HepG2 (cell line): ENCODE results near the gene PRELID1. TPM values are rescaled to one million over a fixed set of nuclear protein-coding genes. Genes with fewer than 3 reads are reported as not detected.
A peak's percentile ranks its signal among the peaks of the same experiment; 100 is the strongest.

ENCODE experiments used
- ATAC-seq: fragments of 200-7000 bp; cut with Tn5 transposase; 3 replicates; pipeline ENCODE4 v1.9.1; 2020; ENCODE audit warnings: mild to moderate bottlenecking, moderate library complexity
- BruUV-seq: library from RNA; stranded (reverse); fragments of 400-500 nt; replicated peaks from 2 replicates; lab custom pipeline; 2021; lab: Mats Ljungman, UMichigan
- CTCF ChIA-PET: fragments of 300-600 bp; formaldehyde crosslinking; extraction: SDS; loops from one replicate; lab custom pipeline; 2021; ENCODE audit warnings: low total read pairs, inconsistent platforms, low intra/inter-chr PET ratio; lab: Yijun Ruan, JAX
- POLR2A ChIA-PET: fragments of 350-600 bp; sonication (Branson Sonifier 250); formaldehyde crosslinking; loops from one replicate; lab custom pipeline; 2020; ENCODE audit warnings: antibody characterized with exemption, inconsistent platforms; lab: Yijun Ruan, JAX
- DNase-seq: peaks from one replicate; pipeline ENCODE4 v3.0.0-alpha.2; 2015; ENCODE audit warnings: low spot score
- FAIRE-seq: peaks from 3 replicates; lab custom pipeline; 2011; peaks lifted over from hg19 to GRCh38; lab: Jason Lieb, UNC
- H2AFZ ChIP-seq: one replicate; pipeline ENCODE4 v1.6.1; 2011; ENCODE audit warnings: low read length, inconsistent platforms
- H3K27ac ChIP-seq: fragments of 300-600 bp; 3 replicates; pipeline ENCODE4 v1.8.0; 2011; ENCODE audit warnings: mixed run types, mild to moderate bottlenecking, mixed read lengths, low read length, inconsistent platforms; ENCODE audit not compliant: insufficient read depth; ENCODE audit errors: extremely low read length
- H3K27me3 ChIP-seq, 2 experiments: fragments of 200-600 bp in 1 of 2; 2 replicates in 1 of 2; 3 replicates in 1 of 2; pipeline versions ENCODE4 v1.6.0 to v1.8.0; 2011; ENCODE audit warnings: low read length in 2 of 2, mild to moderate bottlenecking in 2 of 2, moderate library complexity in 2 of 2, inconsistent platforms in 1 of 2; ENCODE audit not compliant: insufficient read depth in 2 of 2, control insufficient read depth in 1 of 2
- H3K36me3 ChIP-seq, 2 experiments: fragments of 200-600 bp in 1 of 2; replicated peaks in 1 of 2; 2 replicates in 1 of 2; 3 replicates in 1 of 2; pipeline versions ENCODE4 v1.5.1 to v1.8.0; 2011; ENCODE audit warnings: low read length in 2 of 2, inconsistent platforms in 1 of 2; ENCODE audit not compliant: insufficient read depth in 2 of 2, control insufficient read depth in 1 of 2
- H3K4me1 ChIP-seq: 2 replicates; pipeline ENCODE4 v1.5.1; 2012; ENCODE audit warnings: low read length, inconsistent platforms; ENCODE audit not compliant: insufficient read depth
- H3K4me2 ChIP-seq: 2 replicates; pipeline ENCODE4 v1.6.0; 2011; ENCODE audit warnings: low read depth, low read length, inconsistent platforms
- H3K4me3 ChIP-seq, 3 experiments: fragments of 200-600 bp in 1 of 3; sonication (generic), shearing (Covaris generic) in 1 of 3; replicated peaks in 1 of 3; 2 replicates each; pipeline ENCODE4 v1.5.1; 2011 to 2016; ENCODE audit warnings: low read length in 3 of 3, inconsistent platforms in 2 of 3, low read depth in 2 of 3, mild to moderate bottlenecking in 2 of 3, control low read depth in 1 of 3, mixed read lengths in 1 of 3; ENCODE audit not compliant: insufficient read depth in 1 of 3
- H3K79me2 ChIP-seq: one replicate; pipeline ENCODE4 v1.6.1; 2011; ENCODE audit warnings: low read length, inconsistent platforms; ENCODE audit not compliant: insufficient read depth
- H3K9ac ChIP-seq: 2 replicates; pipeline ENCODE4 v1.6.0; 2011; ENCODE audit warnings: mild to moderate bottlenecking, low read depth, low read length, inconsistent platforms; ENCODE audit not compliant: insufficient read depth
- H3K9me3 ChIP-seq: 2 replicates; pipeline ENCODE4 v1.5.1; 2012; ENCODE audit warnings: mild to moderate bottlenecking, low read length
- H4K20me1 ChIP-seq: 2 replicates; pipeline ENCODE4 v1.6.0; 2011; ENCODE audit warnings: inconsistent platforms, mild to moderate bottlenecking, low read length, moderate library complexity; ENCODE audit not compliant: insufficient read depth
- CREM ChIP-seq, 2 experiments: sonication (generic) in 1 of 2; formaldehyde crosslinking in 1 of 2; IDR thresholded peaks; 2 replicates each; pipeline versions ENCODE4 v1.4.0 to v1.6.1; 2016 to 2020; ENCODE audit warnings: antibody characterized with exemption in 1 of 2, mild to moderate bottlenecking in 1 of 2, missing genetic modification reagents in 1 of 2
- ESRRA ChIP-seq: sonication (generic); formaldehyde crosslinking; IDR thresholded peaks from 2 replicates; pipeline ENCODE4 v1.5.1; 2020; ENCODE audit warnings: mild to moderate bottlenecking, low read depth, missing genetic modification reagents
- ETV5 ChIP-seq: IDR thresholded peaks from 2 replicates; pipeline ENCODE4 v1.6.1; 2018; ENCODE audit warnings: missing biosample characterization, missing genetic modification reagents, inconsistent platforms, borderline replicate concordance
- FIP1L1 ChIP-seq: fragments of 200-400 bp; formaldehyde crosslinking; IDR thresholded peaks from 2 replicates; pipeline ENCODE4 v1.6.1; 2018; ENCODE audit warnings: low read depth, mild to moderate bottlenecking, low read length, moderate library complexity, borderline replicate concordance; ENCODE audit not compliant: insufficient read depth
- GTF3A ChIP-seq: sonication (generic); formaldehyde crosslinking; conservative IDR thresholded peaks from 2 replicates; pipeline ENCODE4 v1.4.0; 2020; ENCODE audit warnings: mild to moderate bottlenecking, missing genetic modification reagents
- GZF1 ChIP-seq: sonication (generic); formaldehyde crosslinking; IDR thresholded peaks from 2 replicates; pipeline ENCODE4 v1.5.1; 2020; ENCODE audit warnings: mild to moderate bottlenecking, missing genetic modification reagents
- HNRNPK ChIP-seq: fragments of 200-400 bp; formaldehyde crosslinking; IDR thresholded peaks from 2 replicates; pipeline ENCODE4 v1.6.1; 2018; ENCODE audit warnings: low read length, low read depth, moderate library complexity, mild to moderate bottlenecking; ENCODE audit not compliant: poor library complexity, severe bottlenecking
- MZF1 ChIP-seq: sonication (generic); formaldehyde crosslinking; IDR thresholded peaks from 2 replicates; pipeline ENCODE4 v1.8.1; 2023; ENCODE audit warnings: mild to moderate bottlenecking, missing genetic modification reagents, borderline replicate concordance
- NFKBIZ ChIP-seq: IDR thresholded peaks from 2 replicates; pipeline ENCODE4 v1.6.1; 2018; ENCODE audit warnings: missing genetic modification reagents, missing compliant biosample characterization
- SIN3A ChIP-seq: IDR thresholded peaks from 2 replicates; pipeline ENCODE4 v1.6.1; 2011; ENCODE audit warnings: low read depth, mild to moderate bottlenecking, control low read depth, low read length, borderline replicate concordance
- SOX6 ChIP-seq, 2 experiments: fragments of 450-650 bp in 1 of 2; sonication (generic) in 1 of 2; formaldehyde crosslinking in 1 of 2; IDR thresholded peaks; 2 replicates each; pipeline versions ENCODE4 v1.4.0 to v1.6.1; 2017 to 2020; ENCODE audit warnings: antibody characterized with exemption in 1 of 2, mild to moderate bottlenecking in 1 of 2, missing genetic modification reagents in 1 of 2
- ZNF101 ChIP-seq: sonication (generic); formaldehyde crosslinking; IDR thresholded peaks from 2 replicates; pipeline ENCODE4 v1.4.0; 2020; ENCODE audit warnings: mild to moderate bottlenecking, low read depth, missing genetic modification reagents, borderline replicate concordance
- ZNF20 ChIP-seq: sonication (generic); formaldehyde crosslinking; IDR thresholded peaks from 2 replicates; pipeline ENCODE4 v1.4.0; 2020; ENCODE audit warnings: mild to moderate bottlenecking, moderate library complexity, missing genetic modification reagents
- ZNF234 ChIP-seq: sonication (generic); formaldehyde crosslinking; conservative IDR thresholded peaks from 2 replicates; pipeline ENCODE4 v1.5.1; 2020; ENCODE audit warnings: mild to moderate bottlenecking, missing genetic modification reagents
- ZNF33A ChIP-seq: sonication (generic); formaldehyde crosslinking; IDR thresholded peaks from 2 replicates; pipeline ENCODE4 v1.5.1; 2020; ENCODE audit warnings: missing genetic modification reagents, mild to moderate bottlenecking, moderate library complexity, borderline replicate concordance
- ZNF775 ChIP-seq: sonication (generic); formaldehyde crosslinking; IDR thresholded peaks from 2 replicates; pipeline ENCODE4 v1.4.0; 2020; ENCODE audit warnings: missing genetic modification reagents, mild to moderate bottlenecking, moderate library complexity, borderline replicate concordance
- WGBS: methylation state at CpG from one replicate; pipeline ENCODE4 v1.1.6; 2017; ENCODE audit warnings: low lambda C conversion rate; 5-methylcytosine and 5-hydroxymethylcytosine counted together
- in situ Hi-C: cut with HindIII; loops from 2 replicates; pipeline ENCODE4 v1.10.0; 2017; ENCODE audit warnings: low pct_unique_long_range_greater_than_20kb; ENCODE audit not compliant: extremely low pct_ligation_motif_present
- intact Hi-C: fragments of 100-400 bp; cut with micrococcal nuclease; formaldehyde crosslinking; loops from one replicate; pipeline ENCODE4 v1.10.0; 2022; ENCODE audit not compliant: unreplicated experiment
- polyA plus RNA-seq, 8 experiments: library from polyadenylated mRNA; depleted of rRNA in 3 of 8; stranded (reverse) in 7 of 8; unstranded in 1 of 8; fragments of >200 nt; fragmentation: Illumina TruSeq in 4 of 8; extraction: Trizol in 4 of 8; gene quantifications; 2 replicates each; pipeline versions ENCODE4 v1.2.1 to v1.2.3, GENCODE V29; 2011 to 2016; ENCODE audit warnings: low read depth in 4 of 8, missing spikeins in 1 of 8, mixed read lengths in 1 of 8; ENCODE audit not compliant: insufficient read depth in 1 of 8
- total RNA-seq, 5 experiments: library from RNA; depleted of rRNA; stranded (reverse); fragments of >200 nt; fragmentation: Illumina TruSeq; extraction: Trizol; gene quantifications; 2 replicates each; pipeline ENCODE4 v1.2.3, GENCODE V29; 2016; ENCODE audit warnings: low read depth in 1 of 5
- TF ChIP-seq, protein P1 (sequence below): sonication (generic); formaldehyde crosslinking; IDR thresholded peaks from 2 replicates; pipeline ENCODE4 v1.4.0; 2020; ENCODE audit warnings: missing genetic modification reagents, low read depth, mild to moderate bottlenecking, borderline replicate concordance
- TF ChIP-seq, protein P2 (sequence below): IDR thresholded peaks from 2 replicates; pipeline ENCODE4 v1.6.1; 2016; ENCODE audit warnings: mild to moderate bottlenecking

The PRELID1 gene
- total and polyA plus RNA-seq, 2 of the 13 experiments (the other 11 are each of a cell fraction or from before 2014, with no cell fraction given): 250 to 271 TPM

DNA sequence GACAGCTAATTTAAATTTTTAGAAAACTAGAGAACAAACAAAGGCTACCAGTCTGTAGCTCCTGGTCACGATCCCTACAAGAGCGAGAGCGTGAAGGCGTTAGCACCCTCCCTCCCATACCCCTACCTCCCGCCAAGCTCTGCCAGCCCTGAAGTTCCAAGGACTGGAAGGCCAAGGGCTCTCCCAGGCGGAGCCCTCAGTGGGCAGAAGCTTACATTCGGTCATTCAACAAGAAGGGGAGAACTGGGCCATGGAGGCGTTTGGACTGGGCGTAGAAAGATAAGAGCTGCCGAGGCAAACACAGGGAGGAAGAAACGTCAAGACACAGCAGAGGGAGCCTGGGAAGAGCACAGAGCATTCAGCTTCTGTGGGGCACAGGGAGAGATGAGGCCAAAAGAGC lies 5.1 kb downstream of the PRELID1 start (continued):
- TF ChIP-seq NFKBIZ (CRISPR knock-in tag) (no peak), GZF1 (no peak), MZF1 (CRISPR knock-in tag) (no peak), ZNF20 (CRISPR knock-in tag) (no peak), ESRRA (CRISPR knock-in tag) (no peak), GTF3A (CRISPR knock-in tag) (no peak), CREM (IDR thresholded peaks at IDR 0.05) (no peak), CREM (CRISPR knock-in tag; IDR thresholded peaks at IDR 0.05) (no peak), ZNF234 (CRISPR knock-in tag) (no peak)
- TF ChIP-seq, all 625 proteins: peak for 0

- BruUV-seq: no TSS peak
- peak; percentile 92 for FAIRE-seq
- POLR2A ChIA-PET: interaction anchor here (0.6 to 4.0 kb wide), 12 partner anchors 42 to 223 kb away, joined by 3 to 30 read pairs (median 4); partner anchors contain the start of genes FGFR4, LMAN2 and PDLIM7
- no peak for TF ChIP-seq SIN3A
- no peak for TF ChIP-seq ZNF775 (CRISPR knock-in tag)
- no peak for TF ChIP-seq ZNF33A (CRISPR knock-in tag)
- TF ChIP-seq FIP1L1: no peak
- TF ChIP-seq, protein P1, sequence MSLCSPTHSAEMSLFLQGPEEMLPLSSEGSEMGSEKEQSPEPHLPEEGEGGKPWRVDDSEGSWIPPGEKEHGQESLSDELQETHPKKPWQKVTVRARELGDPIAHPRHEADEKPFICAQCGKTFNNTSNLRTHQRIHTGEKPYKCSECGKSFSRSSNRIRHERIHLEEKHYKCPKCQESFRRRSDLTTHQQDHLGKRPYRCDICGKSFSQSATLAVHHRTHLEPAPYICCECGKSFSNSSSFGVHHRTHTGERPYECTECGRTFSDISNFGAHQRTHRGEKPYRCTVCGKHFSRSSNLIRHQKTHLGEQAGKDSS (CRISPR knock-in tag): no peak
- no peak for TF ChIP-seq CREM (IDR thresholded peaks at IDR 0.05)
- TF ChIP-seq CREM (CRISPR knock-in tag; IDR thresholded peaks at IDR 0.05): no peak
- TF ChIP-seq HNRNPK: no peak
- TF ChIP-seq, protein P2, sequence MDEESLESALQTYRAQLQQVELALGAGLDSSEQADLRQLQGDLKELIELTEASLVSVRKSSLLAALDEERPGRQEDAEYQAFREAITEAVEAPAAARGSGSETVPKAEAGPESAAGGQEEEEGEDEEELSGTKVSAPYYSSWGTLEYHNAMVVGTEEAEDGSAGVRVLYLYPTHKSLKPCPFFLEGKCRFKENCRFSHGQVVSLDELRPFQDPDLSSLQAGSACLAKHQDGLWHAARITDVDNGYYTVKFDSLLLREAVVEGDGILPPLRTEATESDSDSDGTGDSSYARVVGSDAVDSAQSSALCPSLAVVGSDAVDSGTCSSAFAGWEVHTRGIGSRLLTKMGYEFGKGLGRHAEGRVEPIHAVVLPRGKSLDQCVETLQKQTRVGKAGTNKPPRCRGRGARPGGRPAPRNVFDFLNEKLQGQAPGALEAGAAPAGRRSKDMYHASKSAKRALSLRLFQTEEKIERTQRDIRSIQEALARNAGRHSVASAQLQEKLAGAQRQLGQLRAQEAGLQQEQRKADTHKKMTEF: no peak; the same call in 1 of the 2 replicates
- no peak for TF ChIP-seq SOX6 (IDR thresholded peaks at IDR 0.05)
- TF ChIP-seq SOX6 (CRISPR knock-in tag; IDR thresholded peaks at IDR 0.05): peak; percentile 44; the same call in 1 of the 2 replicates
- no peak for TF ChIP-seq ETV5 (CRISPR knock-in tag)
- no peak for TF ChIP-seq ZNF101 (CRISPR knock-in tag)
Observed at GRCh38 chr5:177309351-177310191, 6.0 kb downstream of the PRELID1 start.

More at GRCh38 chr5:177309351-177310191, 6.0 kb downstream of the PRELID1 start:
- 80% methylated on average over 4 of the region's 10 CpGs for WGBS
- CTCF ChIA-PET: interaction anchor here (1.2 to 1.6 kb wide), 3 partner anchors 8 to 146 kb away, joined by 3 to 9 read pairs (median 6); no protein-coding TSS in a partner anchor
- intact Hi-C loops (loop anchor here (5.0 kb wide), 1 partner anchor 188 kb away; the partner anchor contains the start of gene PDLIM7), in situ Hi-C loops (loop anchor here (5.0 kb wide), 2 partner anchors 53 to 138 kb away; partner anchors contain the start of gene PRR7)
- H3K27ac ChIP-seq: no peak overlapping the region
- no peak overlapping the region for H3K9ac ChIP-seq
- DNase-seq: peak; percentile 79
- H3K4me3 ChIP-seq: no peak overlapping the region
- peak; percentile 56 for ATAC-seq
- peaks cover 19% of the 10 kb centered on the region for H4K20me1 ChIP-seq
- H2AFZ ChIP-seq: no peak overlapping the region
- H3K4me2 ChIP-seq: peak overlapping the region; percentile 89; the same call in 1 of the 2 replicates
- no peaks in the 10 kb centered on the region for H3K9me3 ChIP-seq
- H3K27me3 ChIP-seq: no peaks in the 10 kb centered on the region
- H3K79me2 ChIP-seq: peaks cover 16% of the 10 kb centered on the region
- peaks cover 57% of the 10 kb centered on the region for H3K4me1 ChIP-seq
- peaks cover 7 to 27% of the 10 kb centered on the region in 2 experiments for H3K36me3 ChIP-seq
